DMS153 treated with DMSO at 0.1 percent for 48 hours (cell line): ENCODE data around the gene STXBP6.
"Not testable (repeated sequence)": the region's sequence is repeated elsewhere in the genome, so short reads cannot be mapped to it uniquely, and the experiment has no call there.

Source experiments
- DNase-seq: peaks from one replicate; lab custom pipeline; 2025; ENCODE audit not compliant: unreplicated experiment; lab: John Stamatoyannopoulos, UW

Gene STXBP6

GRCh38 chr14:24838945-24839616 is 210.9 kb downstream of the STXBP6 start:
- no peak for DNase-seq

GRCh38 chr14:24837280-24838046 is 212.5 kb downstream of the STXBP6 start:
- no peak for DNase-seq

GRCh38 chr14:24836324-24836723 is 213.6 kb downstream of the STXBP6 start:
- not testable (repeated sequence) for DNase-seq

- no peak for DNase-seq
Measured at GRCh38 chr14:24834956-24835355, 215.0 kb downstream of the STXBP6 start.

GRCh38 chr14:24833385-24833784 is 216.6 kb downstream of the STXBP6 start:
- no peak for DNase-seq

GRCh38 chr14:24831677-24832076 is 218.3 kb downstream of the STXBP6 start:
- DNase-seq, result no peak

- DNase-seq, result no peak
Measured at GRCh38 chr14:24829862-24830261, 220.1 kb downstream of the STXBP6 start.

- no peak for DNase-seq
Measured at GRCh38 chr14:24828486-24828885, 221.5 kb downstream of the STXBP6 start.

- DNase-seq, result no peak
Measured at GRCh38 chr14:24826390-24826789, 223.6 kb downstream of the STXBP6 start.

GRCh38 chr14:24820616-24821015 is 229.3 kb downstream of the STXBP6 start:
- DNase-seq, result no peak

GRCh38 chr14:24818823-24819341 is 231.1 kb downstream of the STXBP6 start:
- DNase-seq, result no peak

- DNase-seq, result no peak
Measured at GRCh38 chr14:24818058-24818822, 231.7 kb downstream of the STXBP6 start.

GRCh38 chr14:24817212-24818057 is 232.5 kb downstream of the STXBP6 start:
- DNase-seq, result peak; percentile 4

GRCh38 chr14:24816929-24817211 is 233.1 kb downstream of the STXBP6 start:
- DNase-seq, result no peak

GRCh38 chr14:24816011-24816928 is 233.7 kb downstream of the STXBP6 start:
- no peak for DNase-seq

- DNase-seq, result no peak
Measured at GRCh38 chr14:24815543-24815942, 234.4 kb downstream of the STXBP6 start.

- DNase-seq, result no peak
Measured at GRCh38 chr14:24814944-24815343, 235.0 kb downstream of the STXBP6 start.

- no peak for DNase-seq
Measured at GRCh38 chr14:24814346-24814745, 235.6 kb downstream of the STXBP6 start.

- no peak for DNase-seq
Measured at GRCh38 chr14:24813819-24814259, 236.1 kb downstream of the STXBP6 start.
